GM12891 (cell line): Measurements from ENCODE around the gene RAPGEF5.

Experiments
- DNase-seq: peaks from one replicate; pipeline ENCODE4 v3.0.0; 2011; ENCODE audit warnings: low spot score; ENCODE audit not compliant: insufficient read length
- FAIRE-seq: peaks from 2 replicates; lab custom pipeline; 2011; peaks lifted over from hg19 to GRCh38; lab: Jason Lieb, UNC
- PAX5 ChIP-seq: IDR thresholded peaks from 2 replicates; pipeline ENCODE4 v1.6.1; 2011; ENCODE audit warnings: low read length, moderate library complexity, mild to moderate bottlenecking; ENCODE audit not compliant: insufficient read depth, severe bottlenecking
- POLR2A ChIP-seq: IDR thresholded peaks from 2 replicates; pipeline ENCODE4 v1.6.1; 2011; ENCODE audit warnings: low read depth, low read length, control low read depth
- POLR2AphosphoS5 ChIP-seq: IDR thresholded peaks from 2 replicates; pipeline ENCODE4 v1.6.1; 2011; ENCODE audit warnings: low read depth, low read length, control low read depth
- POU2F2 ChIP-seq: IDR thresholded peaks from 2 replicates; pipeline ENCODE4 v1.6.1; 2011; ENCODE audit warnings: low read depth, mild to moderate bottlenecking, control low read depth, low read length, moderate library complexity
- SPI1 ChIP-seq: IDR thresholded peaks from 2 replicates; pipeline ENCODE4 v1.6.1; 2011; ENCODE audit warnings: low read depth, low read length, control low read depth
- TAF1 ChIP-seq: IDR thresholded peaks from 2 replicates; pipeline ENCODE4 v1.6.1; 2011; ENCODE audit warnings: low read depth, low read length, control low read depth

The RAPGEF5 gene

DNA sequence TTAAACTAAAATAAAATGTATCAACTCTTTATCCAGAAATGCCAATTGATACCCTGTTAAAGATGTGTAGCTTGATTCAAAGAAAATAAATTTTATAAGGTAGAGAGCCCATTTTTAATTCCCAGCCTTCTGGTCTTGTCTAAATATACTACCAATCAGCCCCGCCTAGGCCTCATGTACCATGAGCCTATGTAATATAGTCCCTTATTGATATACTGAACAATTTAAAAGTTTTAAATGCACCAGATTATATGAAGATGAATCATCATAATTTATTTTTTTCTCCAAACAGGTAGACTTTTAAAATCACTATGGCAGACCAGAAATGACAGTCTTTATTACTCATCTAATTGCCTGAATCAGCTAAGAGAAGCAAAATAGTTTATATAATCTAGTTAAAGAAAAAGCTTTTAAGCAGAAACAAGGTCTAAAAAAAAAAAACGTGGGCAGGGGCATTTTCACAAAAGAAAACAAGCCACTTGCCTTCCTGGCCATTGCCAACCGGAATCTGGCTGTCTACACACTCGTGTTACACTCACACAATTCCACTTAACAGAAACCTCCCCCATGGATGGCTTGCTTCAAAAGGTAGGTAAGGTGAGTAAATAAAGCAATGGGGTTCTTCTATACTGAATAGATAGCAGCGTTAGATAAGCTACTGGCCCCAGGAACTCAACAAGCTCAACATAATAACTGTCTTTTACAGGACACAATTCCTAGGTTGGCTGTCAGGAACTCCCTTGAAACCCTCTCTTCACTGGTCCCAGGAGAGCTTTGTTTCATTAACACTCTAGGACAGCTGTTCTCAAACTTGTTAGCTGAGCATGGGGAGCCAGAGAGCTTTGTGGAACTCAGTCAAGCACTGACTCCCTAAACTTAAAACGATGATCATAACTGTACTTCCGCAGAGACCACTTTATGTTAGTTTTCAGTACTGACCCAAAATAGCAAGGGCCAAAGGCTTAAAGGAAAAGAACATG lies 37.2 kb downstream of the RAPGEF5 start:
- FAIRE-seq, result no peak
- DNase-seq, result no peak
- TF ChIP-seq POLR2AphosphoS5, result no peak
- no peak for TF ChIP-seq PAX5
- no peak for TF ChIP-seq POLR2A
- no peak for TF ChIP-seq POU2F2
- no peak for TF ChIP-seq SPI1
- no peak for TF ChIP-seq TAF1

DNA sequence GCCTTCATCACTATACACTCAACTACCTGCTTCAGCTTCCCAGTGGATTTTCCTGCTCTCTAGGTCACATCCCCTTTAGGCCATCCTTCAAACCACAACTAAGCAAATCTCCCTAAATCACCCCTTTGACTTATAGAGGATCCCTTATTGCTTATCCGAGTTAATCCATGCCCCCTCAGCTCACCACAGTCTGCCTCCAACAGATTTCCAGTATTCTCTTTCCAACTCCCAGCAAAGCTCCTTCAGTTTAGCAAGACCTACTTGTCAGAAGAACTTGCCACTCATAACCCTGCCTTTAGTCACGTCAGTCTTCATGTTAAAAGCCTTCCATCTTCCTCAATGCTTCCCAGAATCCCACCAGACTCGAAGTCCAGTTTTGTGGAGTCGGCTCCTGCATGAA lies 38.6 kb downstream of the RAPGEF5 start:
- no peak for TF ChIP-seq PAX5
- TF ChIP-seq POLR2A, result no peak
- TF ChIP-seq SPI1, result no peak
- no peak for TF ChIP-seq POU2F2
- TF ChIP-seq POLR2AphosphoS5, result no peak
- TF ChIP-seq TAF1, result no peak
- DNase-seq (no peak), FAIRE-seq (no peak)

DNA sequence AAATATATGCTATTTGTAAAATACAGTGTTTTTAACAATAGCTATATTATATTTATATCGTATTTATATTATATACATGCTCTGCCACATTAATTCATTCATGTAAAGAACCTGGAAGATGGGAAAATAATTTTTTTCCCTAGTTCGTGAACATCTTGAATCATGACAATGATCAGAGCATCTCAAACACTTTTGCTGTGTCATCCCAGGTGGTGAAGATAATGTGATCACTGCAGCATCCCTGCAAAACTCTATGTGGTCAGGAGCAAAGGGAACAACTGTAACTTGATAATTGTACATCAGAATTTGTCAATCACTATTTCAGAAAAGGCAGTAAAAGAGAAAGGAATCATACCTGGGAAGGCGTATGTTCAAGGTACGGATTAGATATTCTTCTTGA lies 39.3 kb downstream of the RAPGEF5 start:
- DNase-seq (no peak), FAIRE-seq (no peak)
- no peak for TF ChIP-seq POLR2AphosphoS5
- no peak for TF ChIP-seq SPI1
- no peak for TF ChIP-seq POU2F2
- TF ChIP-seq TAF1, result no peak
- no peak for TF ChIP-seq PAX5
- no peak for TF ChIP-seq POLR2A

DNA sequence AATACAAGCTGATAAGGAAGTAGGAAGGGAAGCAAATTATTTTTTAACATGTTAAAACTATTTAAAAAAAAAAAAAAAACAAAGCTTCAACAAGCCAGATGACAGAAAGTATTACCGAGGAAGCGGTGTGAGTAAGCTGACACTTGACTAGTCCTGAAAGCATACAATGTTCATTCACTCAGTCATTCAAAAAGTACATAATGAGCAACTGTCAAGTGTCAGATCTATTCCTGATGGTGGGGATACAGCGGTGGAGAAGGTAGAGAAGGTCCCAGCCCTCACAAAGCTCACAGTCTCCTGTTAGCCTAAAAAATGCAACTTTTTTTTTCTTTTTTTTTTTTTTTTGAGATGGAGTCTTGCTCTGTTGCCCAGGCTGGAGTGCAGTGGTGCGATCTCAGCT lies 40.0 kb downstream of the RAPGEF5 start:
- DNase-seq (no peak), FAIRE-seq (no peak)
- no peak for TF ChIP-seq PAX5

DNA sequence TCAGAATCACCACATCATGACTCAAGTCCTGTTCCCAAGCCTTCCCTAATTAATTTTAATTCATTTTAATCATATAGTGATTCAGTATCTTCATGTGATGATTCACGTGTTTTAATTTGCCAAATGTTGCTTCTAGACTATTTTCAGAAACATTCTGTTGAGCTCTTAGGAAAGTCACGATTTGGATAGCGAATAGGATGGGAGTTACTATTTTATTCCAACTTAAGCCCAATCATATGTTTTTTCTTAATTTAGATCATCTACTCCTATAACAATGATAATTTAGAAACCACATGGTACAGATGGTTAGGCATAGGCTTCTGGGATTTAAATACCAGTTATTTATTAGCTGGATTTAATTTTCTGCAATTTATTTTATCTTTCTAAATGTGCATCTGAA lies 49.1 kb downstream of the RAPGEF5 start:
- DNase-seq, result no peak
- FAIRE-seq, result no peak
- no peak for TF ChIP-seq TAF1
- TF ChIP-seq PAX5, result no peak
- TF ChIP-seq POU2F2, result no peak
- no peak for TF ChIP-seq POLR2AphosphoS5
- TF ChIP-seq SPI1, result no peak

DNA sequence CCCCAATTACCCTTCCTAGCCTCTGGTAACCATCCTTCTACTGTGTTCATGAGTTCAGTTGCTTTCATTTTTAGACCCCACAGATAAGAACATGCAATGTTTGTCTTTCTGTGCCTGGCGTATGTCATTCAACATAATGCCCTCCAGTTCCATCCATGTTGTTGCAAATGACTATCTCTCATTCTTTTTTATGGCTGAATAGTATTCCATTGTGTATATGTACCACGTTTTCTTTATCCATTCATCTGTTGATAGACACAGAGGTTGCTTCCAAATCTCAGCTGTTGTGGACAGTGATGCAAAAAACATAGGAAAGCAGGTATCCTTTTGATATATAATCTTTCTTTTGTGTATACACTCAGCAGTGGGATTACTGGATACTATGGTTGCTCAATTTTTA lies 51.2 kb downstream of the RAPGEF5 start:
- DNase-seq (no peak), FAIRE-seq (no peak)
- TF ChIP-seq POLR2AphosphoS5 (no peak), POLR2A (no peak), TAF1 (no peak), POU2F2 (no peak), PAX5 (no peak), SPI1 (no peak)

DNA sequence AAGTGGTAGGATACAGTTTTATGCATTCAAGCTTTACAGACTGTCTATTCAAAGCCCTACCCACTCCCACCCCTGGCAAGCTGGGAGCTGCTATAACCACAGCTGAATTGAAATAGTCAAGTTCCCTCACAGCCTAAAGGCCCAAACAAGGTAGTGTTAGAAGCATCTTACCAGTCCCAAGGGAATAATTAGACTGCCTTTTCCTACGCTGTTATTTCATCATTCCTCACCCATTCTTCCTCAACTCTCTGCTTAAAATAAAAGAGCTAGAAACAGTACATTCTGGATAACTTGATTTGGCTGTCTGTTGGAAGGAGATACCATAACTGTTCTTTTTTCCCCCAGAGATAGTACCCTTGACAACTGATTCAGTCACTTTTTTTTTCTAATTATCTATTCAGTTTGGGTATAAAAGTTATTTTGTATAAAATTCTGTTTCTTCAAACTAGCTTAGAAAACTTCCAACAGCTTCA lies 54.0 kb downstream of the RAPGEF5 start:
- no peak for TF ChIP-seq POLR2AphosphoS5
- TF ChIP-seq POLR2A, result no peak
- TF ChIP-seq PAX5, result no peak
- TF ChIP-seq TAF1, result no peak
- TF ChIP-seq POU2F2, result no peak
- FAIRE-seq (no peak), DNase-seq (no peak)

DNA sequence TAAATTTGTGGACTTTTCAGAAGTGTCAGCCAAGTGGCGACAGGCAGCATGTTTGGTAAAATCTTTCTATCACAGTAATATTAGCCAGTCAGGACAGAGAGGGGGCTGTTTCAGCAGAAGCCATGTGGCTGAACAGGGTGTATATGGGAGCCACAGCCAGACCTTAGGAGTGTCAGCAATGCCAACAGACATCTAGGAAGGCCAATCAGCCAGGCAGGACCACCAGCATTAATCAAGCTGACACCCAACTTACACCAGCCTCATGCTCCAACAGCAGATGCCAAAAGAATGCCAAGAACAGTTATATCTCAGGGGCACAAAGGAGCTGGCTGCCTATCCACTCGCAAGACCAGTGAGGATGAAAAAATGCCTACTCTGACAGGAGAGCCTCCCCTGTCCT lies 54.8 kb downstream of the RAPGEF5 start:
- DNase-seq (no peak), FAIRE-seq (no peak)
- TF ChIP-seq POU2F2 (no peak), PAX5 (no peak), POLR2A (no peak)

DNA sequence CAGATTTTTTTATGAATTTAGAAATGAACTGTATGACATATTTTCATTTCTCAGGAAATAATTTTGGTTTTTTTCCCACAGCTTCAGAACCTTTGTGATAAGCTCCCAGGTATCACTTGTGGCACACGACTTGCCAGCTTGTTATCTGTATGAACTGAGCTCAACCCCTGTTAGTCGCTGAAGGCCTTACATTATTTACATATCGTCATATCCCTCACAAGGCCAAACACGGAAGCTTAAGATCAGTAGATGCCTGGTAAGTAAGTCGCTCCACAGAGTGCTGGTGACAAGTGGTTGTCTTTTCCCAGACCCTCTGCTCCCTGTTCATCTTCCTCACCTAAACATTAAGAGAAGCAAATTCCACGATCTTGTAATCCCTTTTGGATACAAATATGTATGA lies 55.2 kb downstream of the RAPGEF5 start:
- FAIRE-seq, result no peak
- no peak for TF ChIP-seq PAX5
- no peak for TF ChIP-seq POLR2A
- TF ChIP-seq POLR2AphosphoS5, result no peak
- no peak for TF ChIP-seq POU2F2
- TF ChIP-seq TAF1, result no peak
- no peak for TF ChIP-seq SPI1
- no peak for DNase-seq

DNA sequence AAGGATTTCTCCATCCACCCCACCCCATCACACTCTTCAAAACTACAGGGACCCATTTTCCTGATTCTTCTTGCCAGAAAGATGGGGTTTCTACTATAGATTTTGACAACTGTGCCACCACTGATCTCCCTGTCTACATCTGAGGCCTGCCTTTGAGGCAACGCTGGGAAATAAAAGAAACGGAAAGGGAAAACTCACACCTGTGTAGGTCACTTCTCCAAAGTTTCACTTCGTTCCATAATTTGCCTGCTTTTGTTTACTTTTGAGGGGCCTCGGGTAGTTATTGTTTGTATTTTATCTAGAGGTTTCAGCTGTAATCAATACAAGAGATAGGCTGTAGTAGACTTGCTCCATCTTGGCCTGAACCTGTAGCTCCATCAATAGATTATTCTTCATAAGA lies 56.1 kb downstream of the RAPGEF5 start:
- no peak for FAIRE-seq
- TF ChIP-seq POU2F2, result no peak
- TF ChIP-seq PAX5, result no peak
- no peak for TF ChIP-seq TAF1
- no peak for TF ChIP-seq POLR2AphosphoS5
- TF ChIP-seq POLR2A, result no peak
- no peak for TF ChIP-seq SPI1
- no peak for DNase-seq
